Measurements from ENCODE around the gene VDR.

The VDR gene

DNA sequence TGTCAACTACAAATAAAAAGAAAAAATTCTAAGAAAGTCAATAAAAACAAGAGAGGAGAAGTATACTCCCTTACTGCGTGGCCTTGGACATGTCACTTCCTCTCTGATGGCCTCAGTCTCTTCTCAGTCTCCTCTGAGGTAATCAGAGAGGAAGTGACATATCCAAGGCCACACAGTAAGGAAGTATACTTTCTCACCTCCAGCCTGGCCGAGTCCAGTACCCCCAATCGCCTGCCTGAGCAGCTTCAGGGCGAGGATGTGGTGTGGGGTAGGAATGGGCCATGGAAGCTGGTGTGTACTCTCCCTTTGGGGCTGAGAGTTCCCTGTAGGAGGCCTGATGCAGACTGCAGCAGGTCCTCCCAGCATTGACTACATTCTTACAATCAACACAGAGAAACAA lies 15.8 kb downstream of the VDR start:
- no peak for DNase-seq

DNA sequence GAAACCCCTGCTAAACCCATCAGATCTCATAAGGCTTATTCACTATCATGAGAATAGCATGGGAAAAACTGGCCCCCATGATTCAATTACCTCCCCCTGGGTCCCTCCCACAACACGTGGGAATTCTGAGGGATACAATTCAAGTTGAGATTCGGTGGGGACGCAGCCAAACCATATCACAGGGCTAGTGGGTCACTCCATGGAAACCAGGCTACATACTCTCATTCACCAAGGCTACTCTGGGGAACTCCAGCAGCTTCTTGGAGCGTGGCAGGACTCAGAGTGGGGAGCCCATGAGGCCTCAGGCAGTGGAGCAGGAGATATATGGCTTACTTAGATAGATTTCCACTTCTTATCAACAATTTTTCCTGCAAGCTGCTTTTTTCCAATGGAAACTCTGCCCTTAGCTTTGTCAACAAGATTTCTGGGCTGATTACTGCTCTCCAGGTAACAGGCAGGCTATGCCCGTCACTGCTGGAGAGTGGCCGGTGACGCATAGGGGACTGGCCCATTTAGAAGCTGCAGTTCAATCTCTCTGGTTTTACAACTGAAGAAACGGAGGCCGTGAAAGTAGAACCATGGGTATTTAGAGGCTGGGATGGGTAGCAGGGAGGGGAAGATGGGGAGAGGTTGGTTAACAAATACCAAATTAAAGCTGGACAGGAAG lies 16.5 kb downstream of the VDR start:
- DNase-seq = no peak

DNA sequence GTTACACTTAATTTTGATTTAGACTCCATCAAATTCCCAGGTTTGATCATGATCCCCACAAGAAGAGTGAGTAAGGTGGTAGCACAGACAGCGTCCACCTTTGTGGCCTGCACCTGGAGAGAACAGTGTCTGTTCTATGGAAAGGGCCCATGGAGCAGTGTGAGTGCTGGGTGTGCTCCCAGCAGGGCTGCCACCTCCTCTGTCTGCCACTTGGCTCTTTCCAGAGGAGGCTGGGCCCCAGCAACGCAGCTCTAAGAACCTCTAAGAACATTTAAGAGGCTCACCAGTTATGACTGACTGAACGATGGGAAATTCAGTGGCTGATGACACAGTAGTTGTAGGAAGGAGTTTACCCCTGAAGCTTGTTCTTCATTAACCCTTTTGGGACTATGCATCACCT lies 17.3 kb downstream of the VDR start:
- no peak for DNase-seq

GRCh38 chr12:47886510-47887240 lies 18.1 kb downstream of the VDR start:
- DNase-seq = peak; percentile 52

DNA sequence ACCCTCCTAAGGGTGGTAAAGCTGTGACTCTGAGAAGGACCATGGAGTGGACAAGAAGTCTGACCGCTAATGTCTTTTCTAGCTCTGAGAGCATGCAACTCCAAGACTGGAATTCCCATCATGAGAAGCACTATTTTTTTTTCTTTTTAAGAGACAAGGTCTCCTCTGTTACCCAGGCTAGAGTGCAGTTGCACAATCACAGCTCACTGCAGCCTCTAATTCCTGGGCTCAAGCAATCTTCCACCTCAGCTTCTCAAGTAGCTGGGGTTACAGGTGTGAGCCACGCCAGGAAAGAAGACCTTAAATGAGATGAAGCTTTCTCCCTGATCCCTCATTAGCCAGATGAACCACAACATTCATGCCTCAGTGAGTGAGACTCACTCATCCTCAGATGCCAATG lies 19.2 kb downstream of the VDR start:
- no peak for DNase-seq

DNA sequence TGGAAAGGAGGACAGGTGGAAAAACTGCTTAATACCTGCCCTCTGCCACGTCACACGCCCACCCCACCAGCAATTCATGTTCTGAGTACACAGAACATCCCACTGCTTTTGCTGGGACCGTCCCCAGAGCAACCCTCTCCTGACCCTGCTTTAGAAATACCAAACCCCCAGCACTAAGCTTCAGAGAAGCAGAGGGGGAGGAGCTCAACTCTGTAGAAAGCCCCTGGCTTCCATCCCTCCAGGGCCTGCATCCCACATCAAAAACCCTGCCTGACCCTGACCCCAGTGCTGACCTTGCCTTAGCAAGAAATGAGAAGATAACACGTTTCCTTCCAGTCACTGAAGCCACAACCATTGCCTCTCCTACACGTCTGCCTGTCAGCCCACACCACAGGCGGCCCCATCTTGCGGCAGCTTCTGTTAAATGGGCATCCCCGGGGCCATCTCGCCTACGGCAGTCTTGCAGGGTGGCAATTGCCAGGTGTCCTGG lies 19.7 kb downstream of the VDR start:
- DNase-seq = no peak

DNA sequence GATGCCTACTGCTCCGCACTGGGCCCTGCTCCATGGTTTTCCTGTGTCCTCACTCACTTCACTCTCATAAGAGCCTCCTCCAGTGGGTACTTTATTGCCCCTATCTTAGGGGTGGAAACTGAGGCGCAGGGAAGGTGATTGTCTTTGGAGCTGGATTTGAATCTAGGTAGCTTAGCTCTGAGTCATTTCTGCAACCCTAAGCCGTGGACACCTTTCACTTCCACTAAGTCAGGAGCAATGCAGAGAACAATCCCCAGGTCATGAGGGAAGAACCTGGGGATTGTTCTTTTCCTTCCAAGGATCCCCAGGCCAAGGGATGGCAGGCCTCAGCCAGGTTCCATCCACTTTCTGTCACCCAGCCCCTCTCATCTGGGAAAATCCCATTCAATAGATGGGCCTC lies 20.3 kb downstream of the VDR start:
- no peak for DNase-seq

DNA sequence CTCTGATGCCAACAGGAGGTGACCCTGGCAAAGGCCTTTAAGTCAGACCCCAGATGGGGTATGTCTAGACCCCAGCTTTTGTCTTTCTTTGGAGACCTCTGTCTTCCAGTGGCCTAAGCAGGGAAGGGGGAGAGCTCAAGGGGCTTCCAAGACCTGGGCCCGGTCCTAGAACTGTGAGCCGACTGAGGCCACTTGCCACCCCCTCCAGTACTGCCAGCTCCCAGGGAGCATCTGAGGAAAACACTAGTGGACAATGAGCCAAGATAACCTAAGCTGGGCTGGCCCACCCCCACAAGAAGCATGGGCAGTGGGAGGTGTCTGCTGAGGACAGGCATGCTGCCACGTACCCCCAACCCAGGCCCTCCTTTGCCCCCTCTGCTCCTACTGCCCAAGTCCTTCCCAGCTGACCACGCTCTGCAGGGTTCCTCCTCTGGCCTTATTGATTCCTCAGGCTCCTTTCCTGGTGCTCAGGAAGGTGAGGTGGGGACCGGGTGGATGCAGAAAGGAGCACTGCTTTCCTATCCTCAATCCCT lies 21.1 kb downstream of the VDR start:
- DNase-seq = no peak

- DNase-seq = no peak
These were observed 21.8 kb downstream of the VDR start for GRCh38 chr12:47882781-47883546.

DNA sequence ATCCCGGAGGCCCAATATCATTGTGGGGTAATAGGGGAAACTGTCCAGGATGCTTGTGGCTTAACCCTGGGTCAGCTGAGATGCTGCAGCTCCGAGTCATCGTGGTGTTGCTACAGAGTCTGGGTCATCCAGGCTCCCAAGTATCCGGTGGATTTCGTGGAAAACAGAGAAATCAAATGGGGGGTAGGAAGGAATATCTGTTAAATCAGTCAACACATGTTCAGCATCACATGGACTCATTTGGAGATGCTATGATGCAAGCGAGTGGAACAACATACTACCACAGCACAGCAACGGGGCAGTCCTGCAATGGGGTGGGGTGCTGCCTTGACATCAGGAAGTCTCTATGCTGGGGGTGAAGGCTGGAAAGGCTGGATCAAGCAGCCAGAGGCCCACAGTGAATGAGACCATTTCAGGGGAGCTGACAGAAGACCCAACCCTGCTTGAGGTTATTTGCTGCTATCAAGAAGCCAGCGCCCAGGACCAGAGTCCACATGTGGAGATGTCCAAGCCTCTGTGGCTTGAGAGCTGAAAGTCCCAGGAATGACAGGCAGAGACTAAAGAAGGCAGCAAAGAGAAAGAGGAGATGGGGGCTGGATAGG lies 22.9 kb downstream of the VDR start:
- peak; percentile 58 for DNase-seq

DNA sequence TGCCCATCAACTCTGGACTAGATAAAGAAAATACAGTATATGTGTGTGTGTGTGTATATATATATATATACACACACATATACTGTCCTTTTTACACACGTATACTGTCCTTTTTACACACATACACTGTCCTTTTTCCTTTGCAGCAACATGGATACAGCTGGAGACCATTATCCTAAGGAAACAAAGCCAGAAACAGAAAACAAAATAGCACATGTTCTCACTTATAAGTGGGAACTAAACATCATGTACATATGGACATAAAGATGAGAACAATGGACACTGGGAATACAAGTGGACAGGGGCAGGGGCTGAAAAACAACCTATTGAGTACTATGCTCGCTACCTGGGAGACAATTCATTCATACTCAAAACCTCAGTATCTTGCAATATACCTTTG lies 23.7 kb downstream of the VDR start:
- DNase-seq = no peak

- no peak for DNase-seq
These were observed 25.8 kb downstream of the VDR start for GRCh38 chr12:47878918-47879481.

GRCh38 chr12:47878293-47878917 lies 26.4 kb downstream of the VDR start:
- no peak for DNase-seq

GRCh38 chr12:47877081-47877480 lies 27.7 kb downstream of the VDR start:
- no peak for DNase-seq

DNA sequence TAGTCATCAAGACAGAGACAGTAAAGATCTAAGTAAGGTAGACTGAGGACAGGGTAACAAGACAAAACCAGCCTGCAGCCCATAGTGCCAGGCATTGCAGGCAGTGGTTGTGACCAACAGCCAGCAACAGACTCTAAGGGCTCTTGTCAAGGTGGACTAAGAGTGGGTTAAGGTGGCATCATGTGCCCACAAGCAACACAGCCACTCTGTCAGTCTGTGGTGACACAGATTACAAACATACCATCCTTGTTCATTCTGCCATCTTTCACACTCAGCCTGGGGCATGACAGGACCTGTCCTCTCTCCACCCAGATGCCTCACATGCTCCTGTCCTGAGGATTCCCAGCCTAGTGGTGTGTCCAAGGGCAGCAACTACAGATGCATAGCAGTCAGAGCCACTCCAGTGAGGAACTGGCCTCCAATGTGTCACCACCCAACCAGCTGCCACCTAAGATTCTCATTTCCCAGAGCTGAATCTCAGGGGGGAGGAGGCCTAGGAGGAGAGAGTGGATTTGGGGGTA lies 28.3 kb downstream of the VDR start:
- DNase-seq = no peak

DNA sequence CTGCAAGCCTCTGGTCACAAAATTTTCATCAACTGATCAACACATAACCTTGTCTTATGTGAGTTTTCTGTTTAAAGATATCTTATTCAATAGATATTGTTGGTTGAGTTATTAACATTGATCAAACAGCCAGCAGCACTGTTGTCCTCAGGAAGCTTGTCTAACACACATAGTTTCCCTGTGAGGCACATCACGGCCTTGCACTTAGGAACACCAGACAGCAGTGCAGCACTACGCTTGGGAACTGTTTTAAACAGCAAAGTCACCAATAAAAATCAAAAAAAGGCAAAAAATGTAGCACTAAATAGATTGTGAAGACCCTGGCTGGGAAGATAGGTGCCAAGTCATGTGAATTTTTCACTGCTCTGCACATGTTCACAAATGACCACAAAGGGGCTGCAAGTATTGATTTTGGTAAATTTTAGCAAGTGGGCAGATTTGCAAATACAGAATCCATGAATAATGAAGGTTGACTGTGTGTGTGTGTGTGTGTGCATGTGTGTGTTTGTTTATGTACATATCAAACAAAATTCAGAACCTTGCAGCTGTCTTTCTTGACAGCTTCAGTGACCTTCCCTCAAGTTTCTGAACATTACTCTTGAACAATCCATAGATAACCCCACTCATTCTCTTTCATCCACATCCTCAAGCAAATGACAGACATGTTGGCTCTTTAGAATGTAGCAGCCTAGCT lies 28.9 kb downstream of the VDR start:
- no peak for DNase-seq

- no peak for DNase-seq
These were observed 30.5 kb downstream of the VDR start for GRCh38 chr12:47874316-47874715.

GRCh38 chr12:47870175-47870781 lies 34.5 kb downstream of the VDR start:
- no peak for DNase-seq

GRCh38 chr12:47868552-47869031 lies 36.2 kb downstream of the VDR start:
- no peak for DNase-seq

DNA sequence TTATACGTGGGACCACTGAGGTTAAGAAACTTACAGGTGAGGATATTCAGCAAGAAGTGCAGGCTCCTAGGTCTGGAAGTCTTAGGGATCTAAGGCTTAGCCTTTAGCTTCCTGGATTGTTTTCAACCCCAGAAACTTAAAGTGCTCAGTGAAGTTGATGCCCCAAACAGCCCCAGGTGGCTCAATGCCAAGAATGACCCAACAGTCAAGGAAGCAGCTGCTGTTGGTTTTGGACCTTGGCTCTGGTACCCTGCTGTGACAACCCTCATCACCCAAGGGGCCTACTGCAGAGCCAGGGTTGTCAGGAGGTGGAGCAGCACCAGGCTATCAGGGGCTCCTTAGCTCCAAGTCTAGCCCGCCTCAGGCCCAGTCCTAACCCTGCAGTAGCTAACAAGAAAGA lies 36.8 kb downstream of the VDR start:
- no peak for DNase-seq

DNA sequence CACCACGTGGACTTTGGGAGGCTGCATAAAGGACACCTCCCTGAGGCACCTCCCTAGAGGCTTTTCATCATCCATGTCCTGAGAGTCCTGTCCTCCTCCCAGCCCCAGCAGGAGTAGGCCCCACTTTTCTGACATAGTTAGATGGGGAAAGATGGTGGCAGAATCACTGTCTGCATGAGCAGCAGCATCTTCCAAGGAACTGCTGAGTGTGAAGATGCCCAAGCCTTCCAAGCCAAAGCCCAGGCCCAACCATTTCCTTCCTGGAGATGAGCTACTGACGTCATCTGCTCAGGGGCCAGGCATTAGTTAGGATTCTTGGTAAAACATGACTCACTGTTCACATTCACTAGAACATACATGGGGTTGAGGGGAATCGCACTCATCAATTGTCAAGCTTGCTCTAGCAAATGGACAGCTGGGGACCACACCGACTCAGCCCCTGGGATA lies 37.3 kb downstream of the VDR start:
- DNase-seq = no peak
